Neural cell (in vitro differentiated cells): ENCODE data around the gene DBR1. TPM values are rescaled to one million over a fixed set of nuclear protein-coding genes. Genes with fewer than 3 reads are reported as not detected.

Source experiments
- H2AFZ ChIP-seq: fragments of 200-600, 300-800 bp; sonication (generic), shearing (Covaris generic); 2 replicates; pipeline ENCODE4 v1.6.0; 2014; ENCODE audit warnings: low read depth, mild to moderate bottlenecking, antibody characterized with exemption, low read length, moderate library complexity
- H3F3A ChIP-seq: fragments of 200-600 bp; shearing (Covaris generic); 2 replicates; pipeline ENCODE4 v1.6.1; 2016; ENCODE audit warnings: mild to moderate bottlenecking, moderate library complexity, mixed read lengths, antibody characterized with exemption, low read length; ENCODE audit not compliant: insufficient read depth, poor library complexity, severe bottlenecking
- H3K27ac ChIP-seq: fragments of 200-600, 300-800 bp; sonication (generic), shearing (Covaris generic); 2 replicates; pipeline ENCODE4 v1.5.1; 2014; ENCODE audit warnings: mild to moderate bottlenecking, low read length, moderate library complexity
- H3K27me3 ChIP-seq: fragments of 300-800, 200-600 bp; sonication (generic), shearing (Covaris generic); 2 replicates; pipeline ENCODE4 v1.6.0; 2014; ENCODE audit warnings: mild to moderate bottlenecking, low read depth, low read length, moderate library complexity; ENCODE audit not compliant: insufficient read depth
- H3K36me3 ChIP-seq: fragments of 300-800, 200-600 bp; sonication (generic), shearing (Covaris generic); 2 replicates; pipeline ENCODE4 v1.5.1; 2014; ENCODE audit warnings: mild to moderate bottlenecking, antibody characterized with exemption, low read length, moderate library complexity; ENCODE audit not compliant: insufficient read depth
- H3K4me2 ChIP-seq: fragments of 300-800, 200-600 bp; sonication (generic), shearing (Covaris generic); 2 replicates; pipeline ENCODE4 v1.6.0; 2014; ENCODE audit warnings: mild to moderate bottlenecking, low read length
- H3K4me3 ChIP-seq: fragments of 300-800, 200-600 bp; sonication (generic), shearing (Covaris generic); 2 replicates; pipeline ENCODE4 v1.5.1; 2014; ENCODE audit warnings: mild to moderate bottlenecking, low read length, moderate library complexity
- H3K79me2 ChIP-seq: fragments of 200-600 bp; shearing (Covaris generic); replicated peaks from 2 replicates; pipeline ENCODE4 v1.6.0; 2014; ENCODE audit warnings: mild to moderate bottlenecking, low read length, moderate library complexity; ENCODE audit not compliant: insufficient read depth
- H3K9ac ChIP-seq: fragments of 300-800, 200-600 bp; sonication (generic), shearing (Covaris generic); 2 replicates; pipeline ENCODE4 v1.6.1; 2016; ENCODE audit warnings: mild to moderate bottlenecking, low read length, mixed read lengths
- H3K9me2 ChIP-seq: fragments of 200-600 bp; shearing (Covaris generic); 2 replicates; pipeline ENCODE4 v1.6.1; 2016; ENCODE audit warnings: mild to moderate bottlenecking, low read length, mixed read lengths; ENCODE audit not compliant: insufficient read depth
- H3K9me3 ChIP-seq: fragments of 200-600, 300-800 bp; sonication (generic), shearing (Covaris generic); 2 replicates; pipeline ENCODE4 v1.6.1; 2016; ENCODE audit warnings: mild to moderate bottlenecking, mixed run types, low read length, moderate library complexity, mixed read lengths
- H4K20me1 ChIP-seq: fragments of 200-600 bp; shearing (Covaris generic); 2 replicates; pipeline ENCODE4 v1.6.1; 2016; ENCODE audit warnings: mild to moderate bottlenecking, mixed run types; ENCODE audit not compliant: insufficient read depth
- CTCF ChIP-seq: fragments of 450-650 bp; IDR thresholded peaks from 2 replicates; pipeline ENCODE4 v1.5.1; 2014; ENCODE audit warnings: antibody characterized with exemption, mild to moderate bottlenecking, moderate library complexity; ENCODE audit not compliant: poor library complexity, severe bottlenecking
- EP300 ChIP-seq: fragments of 450-650 bp; conservative IDR thresholded peaks from 2 replicates; pipeline ENCODE4 v1.6.1; 2014; ENCODE audit warnings: antibody characterized with exemption, mild to moderate bottlenecking, moderate library complexity; ENCODE audit not compliant: poor library complexity, severe bottlenecking
- EZH2 ChIP-seq: fragments of 200-600, 300-800 bp; shearing (Covaris generic), sonication (generic); IDR thresholded peaks from 2 replicates; pipeline ENCODE4 v1.6.1; 2014; ENCODE audit warnings: antibody characterized with exemption, low read length, borderline replicate concordance, mild to moderate bottlenecking; ENCODE audit not compliant: insufficient read depth, poor library complexity, severe bottlenecking
- MXI1 ChIP-seq: fragments of 450-650 bp; conservative IDR thresholded peaks from 2 replicates; pipeline ENCODE4 v1.6.1; 2014; ENCODE audit warnings: antibody characterized with exemption, mild to moderate bottlenecking; ENCODE audit not compliant: poor library complexity, severe bottlenecking
- POLR2AphosphoS5 ChIP-seq: IDR thresholded peaks from 2 replicates; pipeline ENCODE4 v1.6.1; 2012
- RAD21 ChIP-seq: fragments of 450-650 bp; conservative IDR thresholded peaks from 2 replicates; pipeline ENCODE4 v1.6.1; 2014; ENCODE audit warnings: antibody characterized with exemption, mild to moderate bottlenecking, moderate library complexity
- REST ChIP-seq: IDR thresholded peaks from 2 replicates; pipeline ENCODE4 v1.6.1; 2012; ENCODE audit warnings: borderline replicate concordance
- SMC3 ChIP-seq: fragments of 450-650 bp; conservative IDR thresholded peaks from 2 replicates; pipeline ENCODE4 v1.6.1; 2014; ENCODE audit warnings: antibody characterized with exemption, mild to moderate bottlenecking, moderate library complexity; ENCODE audit not compliant: poor library complexity
- TAF1 ChIP-seq: IDR thresholded peaks from 2 replicates; pipeline ENCODE4 v1.6.1; 2012; ENCODE audit warnings: low read depth
- polyA plus RNA-seq: library from polyadenylated mRNA; depleted of rRNA; stranded (reverse); fragments of >200 nt; gene quantifications from 2 replicates; pipeline ENCODE4 v1.2.3, GENCODE V29; 2014

Gene DBR1
- polyA plus RNA-seq, 1 donor from 2014 or later, result 32.4 TPM

- H3K79me2 ChIP-seq, result peaks cover 13% of the 10 kb centered on the region
- H3K9me2 ChIP-seq, result no peaks in the 10 kb centered on the region
- H3F3A ChIP-seq, result no peaks in the 10 kb centered on the region
- H3K4me3 ChIP-seq, result no peak overlapping the region
- no peak overlapping the region for H2AFZ ChIP-seq
- no peaks in the 10 kb centered on the region for H3K9me3 ChIP-seq
- TF ChIP-seq EZH2, result no peak
- no peak for TF ChIP-seq MXI1
- no peak for TF ChIP-seq SMC3
- no peak for TF ChIP-seq POLR2AphosphoS5
- TF ChIP-seq EP300, result no peak
- no peak for TF ChIP-seq REST
- no peak for TF ChIP-seq RAD21
- no peak for TF ChIP-seq CTCF
- TF ChIP-seq TAF1, result no peak
- no peaks in the 10 kb centered on the region for H3K27me3 ChIP-seq
- H4K20me1 ChIP-seq, result no peaks in the 10 kb centered on the region
- H3K4me2 ChIP-seq, result no peak overlapping the region
- H3K27ac ChIP-seq, result no peak overlapping the region
- no peak overlapping the region for H3K9ac ChIP-seq
- H3K36me3 ChIP-seq, result no peaks in the 10 kb centered on the region
Measured at GRCh38 chr3:138222131-138222941, 47.6 kb upstream of the DBR1 start.

- TF ChIP-seq RAD21 (no peak), POLR2AphosphoS5 (no peak), EZH2 (no peak), EP300 (no peak), REST (no peak), CTCF (no peak)
- no peaks in the 10 kb centered on the region for H3K9me3 ChIP-seq
- no peak overlapping the region for H3K4me2 ChIP-seq
- no peaks in the 10 kb centered on the region for H3K27me3 ChIP-seq
- peaks cover 13% of the 10 kb centered on the region for H3K79me2 ChIP-seq
- H3K27ac ChIP-seq, result no peak overlapping the region
- H3K9me2 ChIP-seq, result no peaks in the 10 kb centered on the region
- no peaks in the 10 kb centered on the region for H4K20me1 ChIP-seq
- H2AFZ ChIP-seq, result no peak overlapping the region
- H3K4me3 ChIP-seq, result no peak overlapping the region
- H3K36me3 ChIP-seq, result no peaks in the 10 kb centered on the region
- no peak overlapping the region for H3K9ac ChIP-seq
- no peaks in the 10 kb centered on the region for H3F3A ChIP-seq
Measured at GRCh38 chr3:138220788-138221187, 46.1 kb upstream of the DBR1 start.
